ENCODE results near the gene HEMK1. TPM values are rescaled to one million over a fixed set of nuclear protein-coding genes. Genes with fewer than 3 reads are reported as not detected.

Gene HEMK1
- total and polyA plus RNA-seq, 2 of the 8 experiments (the other 6 are each of a cell fraction or from before 2014, with no cell fraction given), result 9.7 to 10.6 TPM

DNA sequence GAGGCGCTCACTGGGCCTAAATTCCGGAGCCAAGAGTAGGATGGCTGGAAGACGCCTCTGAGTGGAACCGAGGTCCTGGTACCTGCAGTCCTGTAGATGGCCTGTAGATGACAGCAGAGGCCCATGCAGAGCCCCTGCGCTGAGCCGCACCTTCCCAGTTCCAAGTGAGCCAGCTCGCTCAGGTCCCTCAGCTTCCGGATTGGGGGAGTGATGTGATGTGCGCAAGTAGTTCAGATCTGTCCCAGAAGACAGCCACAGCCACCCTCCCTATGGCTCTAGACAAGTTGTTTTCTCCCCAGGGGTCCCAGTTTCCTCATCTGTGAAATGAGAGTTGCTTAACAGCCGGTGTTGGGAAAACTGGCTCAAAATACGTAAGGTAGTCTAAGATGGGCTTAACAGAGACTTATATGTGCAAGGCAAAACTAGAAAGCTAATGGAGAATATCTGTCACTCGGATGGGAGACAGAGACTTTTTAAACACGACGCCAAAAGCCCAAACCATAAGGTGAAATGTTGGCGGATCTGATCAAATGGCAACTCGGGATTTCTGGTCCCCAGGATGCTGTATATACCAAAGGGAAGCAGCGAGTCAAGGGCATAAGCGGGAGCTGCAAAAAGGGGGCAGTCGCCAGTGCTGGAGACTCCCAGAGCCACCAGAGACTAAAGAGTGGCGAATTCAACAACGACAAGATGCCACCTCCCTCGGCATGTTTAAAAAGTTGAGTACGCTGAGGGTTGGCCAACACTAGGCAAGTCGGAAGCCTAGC, 46.9 kb downstream of the HEMK1 start:
- H3K36me3 ChIP-seq (ENCODE audit: control insufficient read depth in 2 of 4, insufficient read depth in 4 of 4, low read length in 3 of 4), result no peaks in the 10 kb centered on the region
- no peak overlapping the region for H4K5ac ChIP-seq (ENCODE audit: insufficient read length, low read depth, low read length)
- WGBS, 2 experiments (ENCODE audit: extremely low coverage in 1 of 2, insufficient coverage in 1 of 2, insufficient read length in 1 of 2, insufficient replicate concordance in 2 of 2, low coverage in 1 of 2, low lambda C conversion rate in 2 of 2, missing lambda C conversion rate in 1 of 2), result 11% methylated on average over 24 of the region's 24 CpGs; no CpG with 5 or more reads in 1 of the 2 experiments
- peak overlapping the region; percentile 43 to 68 (median 65); a peak in 7 of 8 replicates for H3K4me3 ChIP-seq (ENCODE audit: extremely low read depth in 1 of 4, insufficient read depth in 2 of 4, low read depth in 3 of 4, low read length in 4 of 4)
- no peaks in the 10 kb centered on the region; the same call in 1 of the 2 replicates for H3K79me1 ChIP-seq (ENCODE audit: low read depth, low read length)
- H3K4ac ChIP-seq (replicated peaks; ENCODE audit: insufficient read length, low read depth, low read length), result no peak overlapping the region
- H2BK20ac ChIP-seq (ENCODE audit: low read length), result no peak overlapping the region
- DNase-seq (ENCODE audit: low read depth in 1 of 2, low spot score in 2 of 2), result peak; percentile 71 to 90
- no peaks in the 10 kb centered on the region for H3K9me3 ChIP-seq (ENCODE audit: insufficient read depth in 2 of 2, low read depth in 1 of 2, low read length in 1 of 2)
- peaks cover 3 to 24% (median 18%) of the 10 kb centered on the region in 4 experiments; a peak in 6 of 7 replicates for H3K27me3 ChIP-seq (replicated peaks in 1 of 4; ENCODE audit: control insufficient read depth in 3 of 4, extremely low read depth in 1 of 4, insufficient read depth in 3 of 4, low read length in 3 of 4)
- H2BK12ac ChIP-seq (ENCODE audit: low read depth, low read length), result 0 out of 2 replicates have a peak overlapping the region, but pooled peaks have one; percentile 6
- H2BK5ac ChIP-seq (ENCODE audit: low read depth, low read length), result no peak overlapping the region
- H2BK15ac ChIP-seq (ENCODE audit: low read length), result no peak overlapping the region
- no peak overlapping the region; a peak in 1 of 7 replicates for H3K9ac ChIP-seq (replicated peaks in 1 of 4; ENCODE audit: extremely low read depth in 1 of 4, low read depth in 3 of 4, low read length in 3 of 4)
- peak; percentile 80 for FAIRE-seq
- CTCF ChIA-PET (ENCODE audit: partially characterized antibody), result interaction anchor here (0.6 to 50.4 kb wide), 45 partner anchors 13 to 777 kb away, joined by 3 to 1262 read pairs (median 4); partner anchors contain the start of genes C3orf18, DOCK3, HEMK1 and MANF
- POLR2A ChIA-PET (ENCODE audit: partially characterized antibody), result interaction anchor here (0.7 to 4.8 kb wide), 11 partner anchors 8 to 772 kb away, joined by 3 to 20 read pairs (median 5); partner anchors contain the start of gene MANF
- H3K56ac ChIP-seq (replicated peaks; ENCODE audit: insufficient read length, low read depth, low read length), result no peak overlapping the region
- H4K8ac ChIP-seq (ENCODE audit: extremely low read depth, insufficient read depth, low read length), result no peak overlapping the region
- H3K23ac ChIP-seq (ENCODE audit: insufficient read length), result no peak overlapping the region
- no peak overlapping the region for H3K14ac ChIP-seq (ENCODE audit: insufficient read length)
- H3K4me1 ChIP-seq (replicated peaks in 1 of 4; ENCODE audit: control insufficient read depth in 3 of 4, insufficient read depth in 4 of 4, low read length in 3 of 4), result peaks cover 0 to 17% (median 9%) of the 10 kb centered on the region in 4 experiments; a peak in 6 of 7 replicates
- H4K20me1 ChIP-seq (replicated peaks in 1 of 2; ENCODE audit: control insufficient read depth in 1 of 2, insufficient read depth in 2 of 2, low read length in 2 of 2), result peaks cover 4 to 13% of the 10 kb centered on the region in 2 experiments
- no peak overlapping the region for H4K91ac ChIP-seq (replicated peaks; ENCODE audit: insufficient read length, low read length)
- peak overlapping the region; percentile 6; the same call in 1 of the 2 replicates for H3K18ac ChIP-seq (ENCODE audit: extremely low read depth, low read length)
- H3K79me2 ChIP-seq (ENCODE audit: control insufficient read depth in 1 of 2, insufficient read depth in 2 of 2, low read length in 2 of 2), result peaks cover 0 to 15% of the 10 kb centered on the region in 2 experiments; a peak in 1 of 4 replicates
- peaks cover 15% of the 10 kb centered on the region for H3K23me2 ChIP-seq (ENCODE audit: low read depth, low read length)
- peak overlapping the region; percentile 91 to 99 for H3K4me2 ChIP-seq (ENCODE audit: insufficient read depth in 1 of 2, low read depth in 2 of 2, low read length in 2 of 2)
- H2AK5ac ChIP-seq (ENCODE audit: low read depth, low read length), result no peak overlapping the region
- H3K27ac ChIP-seq (ENCODE audit: low read depth, low read length), result no peak overlapping the region
- no peak overlapping the region for H2BK120ac ChIP-seq (replicated peaks; ENCODE audit: low read depth, low read length)
- peak overlapping the region; percentile 29; the same call in 1 of the 2 replicates for H2AFZ ChIP-seq (ENCODE audit: low read length)
- TF ChIP-seq JUND (IDR thresholded peaks at IDR 0.05; ENCODE audit: low read length) (peak; percentile 71; the same call in 1 of the 2 replicates), SUZ12 (IDR thresholded peaks at IDR 0.05; ENCODE audit: low read length) (0 out of 2 replicates have a peak, but pooled peaks have one; percentile 24), JUN (IDR thresholded peaks at IDR 0.05; ENCODE audit: low read depth, low read length) (0 out of 2 replicates have a peak, but pooled peaks have one; percentile 29), HDAC2 (IDR thresholded peaks at IDR 0.05; ENCODE audit: borderline replicate concordance in 1 of 2, low read depth in 2 of 2, low read length in 2 of 2) (no peak), SIN3A (conservative IDR thresholded peaks at IDR 0.05 in 1 of 2, IDR thresholded peaks at IDR 0.05 in 1 of 2; ENCODE audit: low read depth in 1 of 2, low read length in 2 of 2) (peak in 1 of 2 experiments; percentile 75; a peak in 1 of 4 replicates), RNF2 (IDR thresholded peaks at IDR 0.05; ENCODE audit: borderline replicate concordance, low read depth, low read length, missing control alignments, poor library complexity, severe bottlenecking) (no peak), SAP30 (IDR thresholded peaks at IDR 0.05; ENCODE audit: insufficient read depth, insufficient replicate concordance, low read length) (peak; percentile 62)
- TF ChIP-seq, protein P1, sequence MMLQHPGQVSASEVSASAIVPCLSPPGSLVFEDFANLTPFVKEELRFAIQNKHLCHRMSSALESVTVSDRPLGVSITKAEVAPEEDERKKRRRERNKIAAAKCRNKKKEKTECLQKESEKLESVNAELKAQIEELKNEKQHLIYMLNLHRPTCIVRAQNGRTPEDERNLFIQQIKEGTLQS (IDR thresholded peaks at IDR 0.05; ENCODE audit: insufficient read depth, low read depth, low read length), result 0 out of 2 replicates have a peak, but pooled peaks have one; percentile 16
